ENCODE measurements around the gene MYCBP. TPM values are rescaled to one million over a fixed set of nuclear protein-coding genes. Genes with fewer than 3 reads are reported as not detected.
"Not testable (repeated sequence)": the region's sequence is repeated elsewhere in the genome, so short reads cannot be mapped to it uniquely, and the experiment has no call there.

The MYCBP gene
- total RNA-seq, 1 donor from 2014 or later, result 15.8 TPM

DNA sequence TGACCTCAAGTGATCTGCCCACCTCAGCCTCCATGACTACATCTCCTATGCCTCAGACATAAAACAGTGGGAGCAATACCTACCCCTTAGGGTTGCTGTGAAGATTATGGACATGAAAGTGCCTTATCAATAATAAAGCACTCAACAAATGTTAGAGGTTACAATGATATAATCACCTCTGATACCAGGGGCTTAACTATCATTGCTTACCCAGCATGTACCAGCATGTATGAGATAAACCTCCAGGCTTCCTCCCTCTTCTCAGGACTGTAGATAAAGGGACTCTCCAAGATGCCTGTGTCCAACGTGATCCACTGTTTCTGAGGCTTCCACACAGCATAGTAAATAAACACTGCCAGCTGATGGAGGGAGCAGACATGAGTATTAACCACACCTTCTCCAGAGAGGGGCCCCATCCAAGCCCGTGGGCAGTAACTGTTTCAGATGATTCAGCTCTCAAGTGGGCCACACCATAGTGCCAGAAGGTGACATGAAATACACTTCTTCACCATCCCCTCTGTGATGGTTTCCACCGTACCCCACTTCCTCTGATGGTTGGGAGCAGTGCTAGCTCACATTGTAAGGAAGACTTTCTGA lies 42.3 kb upstream of the MYCBP start:
- FAIRE-seq, result peak; percentile 86

DNA sequence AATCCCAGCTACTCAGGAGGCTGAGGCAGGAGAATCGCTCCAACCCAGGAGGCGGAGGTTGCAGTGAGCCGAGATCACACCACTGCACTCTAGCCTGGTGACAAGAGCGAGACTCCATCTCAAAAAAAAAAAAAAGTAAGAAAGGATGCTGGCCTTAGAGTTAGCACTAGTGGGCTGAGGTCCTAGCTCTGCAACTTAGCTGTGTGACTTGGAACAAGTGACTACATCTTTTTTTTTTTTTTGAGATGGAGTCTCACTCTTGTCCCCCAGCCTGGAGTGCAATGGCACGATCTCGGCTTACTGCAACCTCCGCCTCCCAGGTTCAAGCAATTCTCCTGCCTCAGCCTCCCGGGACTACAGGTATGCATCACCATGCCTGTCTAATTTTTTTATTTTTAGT lies 41.8 kb upstream of the MYCBP start:
- H3K27me3 ChIP-seq (ENCODE audit: control insufficient read depth, insufficient read depth, low read length), result not testable (repeated sequence)

More for the DNA sequence above, 42.3 kb upstream of the MYCBP start:
- H3K36me3 ChIP-seq (ENCODE audit: control insufficient read depth, insufficient read depth, low read length), result peaks cover 10% of the 10 kb centered on the region
- H3K27me3 ChIP-seq (ENCODE audit: control insufficient read depth, insufficient read depth, low read length), result no peaks in the 10 kb centered on the region
- peak; percentile 11 for DNase-seq (ENCODE audit: low read depth)
- TF ChIP-seq, protein P1, sequence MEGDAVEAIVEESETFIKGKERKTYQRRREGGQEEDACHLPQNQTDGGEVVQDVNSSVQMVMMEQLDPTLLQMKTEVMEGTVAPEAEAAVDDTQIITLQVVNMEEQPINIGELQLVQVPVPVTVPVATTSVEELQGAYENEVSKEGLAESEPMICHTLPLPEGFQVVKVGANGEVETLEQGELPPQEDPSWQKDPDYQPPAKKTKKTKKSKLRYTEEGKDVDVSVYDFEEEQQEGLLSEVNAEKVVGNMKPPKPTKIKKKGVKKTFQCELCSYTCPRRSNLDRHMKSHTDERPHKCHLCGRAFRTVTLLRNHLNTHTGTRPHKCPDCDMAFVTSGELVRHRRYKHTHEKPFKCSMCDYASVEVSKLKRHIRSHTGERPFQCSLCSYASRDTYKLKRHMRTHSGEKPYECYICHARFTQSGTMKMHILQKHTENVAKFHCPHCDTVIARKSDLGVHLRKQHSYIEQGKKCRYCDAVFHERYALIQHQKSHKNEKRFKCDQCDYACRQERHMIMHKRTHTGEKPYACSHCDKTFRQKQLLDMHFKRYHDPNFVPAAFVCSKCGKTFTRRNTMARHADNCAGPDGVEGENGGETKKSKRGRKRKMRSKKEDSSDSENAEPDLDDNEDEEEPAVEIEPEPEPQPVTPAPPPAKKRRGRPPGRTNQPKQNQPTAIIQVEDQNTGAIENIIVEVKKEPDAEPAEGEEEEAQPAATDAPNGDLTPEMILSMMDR (IDR thresholded peaks at IDR 0.05; ENCODE audit: insufficient read depth, low read length, severe bottlenecking), result no peak
- H3K4me3 ChIP-seq (ENCODE audit: low read depth, low read length), result no peak overlapping the region

DNA sequence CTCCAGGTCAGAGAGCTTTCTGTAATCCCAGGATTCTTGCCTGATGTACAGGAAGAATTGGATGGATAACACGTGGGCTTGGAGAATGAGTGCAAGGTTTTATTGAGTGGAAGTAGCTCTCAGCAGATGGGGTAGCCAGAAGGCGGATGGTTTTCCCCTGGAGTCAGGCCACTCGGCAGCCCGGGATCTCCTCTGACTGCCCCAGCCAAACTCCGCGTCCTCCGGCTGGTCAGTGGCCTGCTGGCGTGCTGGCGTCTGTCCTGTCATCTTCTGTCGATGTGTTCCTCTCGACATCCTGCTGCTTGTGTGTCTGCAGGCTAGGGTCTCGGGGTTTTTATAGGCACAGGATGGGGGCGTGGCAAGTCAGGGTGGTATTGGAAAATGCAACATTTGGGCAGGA lies 35.7 kb upstream of the MYCBP start:
- DNase-seq (ENCODE audit: low read depth) (no peak), FAIRE-seq (no peak)
- Histone ChIP-seq H3K27me3 (ENCODE audit: control insufficient read depth, insufficient read depth, low read length) (no peaks in the 10 kb centered on the region), H3K4me3 (ENCODE audit: low read depth, low read length) (no peak overlapping the region), H3K36me3 (ENCODE audit: control insufficient read depth, insufficient read depth, low read length) (peaks cover 4% of the 10 kb centered on the region)
- TF ChIP-seq, protein P1 (IDR thresholded peaks at IDR 0.05; ENCODE audit: insufficient read depth, low read length, severe bottlenecking), result no peak

More for the DNA sequence above, 41.8 kb upstream of the MYCBP start:
- not testable (repeated sequence) for DNase-seq (ENCODE audit: low read depth); FAIRE-seq; H3K36me3 ChIP-seq (ENCODE audit: control insufficient read depth, insufficient read depth, low read length); H3K4me3 ChIP-seq (ENCODE audit: low read depth, low read length)

DNA sequence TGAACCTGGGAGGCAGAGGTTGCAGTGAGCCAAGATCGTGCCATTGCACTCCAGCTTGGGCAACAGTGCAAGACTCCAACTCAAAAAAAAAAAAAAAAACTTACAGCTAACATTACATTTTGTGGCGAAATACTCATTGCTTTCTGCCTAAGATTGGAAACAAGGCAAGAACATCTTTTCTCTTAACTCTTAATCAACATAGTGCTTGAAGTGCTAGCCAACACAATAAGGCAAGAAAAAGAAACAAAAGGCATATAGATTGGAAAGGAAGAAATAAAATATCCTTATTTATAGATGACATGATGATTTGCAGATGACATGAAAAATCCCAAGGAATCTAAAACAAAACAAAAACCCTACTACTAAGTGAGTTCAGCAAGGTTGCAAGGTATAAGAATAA lies 32.8 kb upstream of the MYCBP start:
- TF ChIP-seq, protein P1 (IDR thresholded peaks at IDR 0.05; ENCODE audit: insufficient read depth, low read length, severe bottlenecking), result no peak
- FAIRE-seq (no peak), DNase-seq (ENCODE audit: low read depth) (no peak)
- Histone ChIP-seq H3K27me3 (ENCODE audit: control insufficient read depth, insufficient read depth, low read length) (no peaks in the 10 kb centered on the region), H3K36me3 (ENCODE audit: control insufficient read depth, insufficient read depth, low read length) (peaks cover 4% of the 10 kb centered on the region), H3K4me3 (ENCODE audit: low read depth, low read length) (no peak overlapping the region)

DNA sequence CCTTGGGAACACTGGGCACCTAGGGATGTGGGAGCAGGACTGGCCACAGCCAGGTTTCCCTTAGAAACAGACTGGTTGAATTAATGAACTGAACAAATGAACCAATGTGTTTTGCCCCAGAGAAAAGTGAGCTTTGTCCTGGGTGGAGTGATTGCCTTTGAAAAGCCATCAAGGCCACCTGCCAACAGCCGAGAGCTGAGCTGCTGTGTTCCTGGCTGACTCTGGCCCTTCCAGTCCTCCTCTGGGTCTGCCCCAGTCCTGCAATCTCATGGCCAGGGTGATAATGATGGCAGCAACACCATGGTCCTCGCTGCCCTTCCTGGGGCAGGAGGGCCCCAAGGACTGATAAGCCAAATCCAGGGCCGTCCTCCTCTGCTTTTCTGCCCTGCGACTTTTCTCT lies 26.4 kb upstream of the MYCBP start:
- DNase-seq (ENCODE audit: low read depth) (no peak), FAIRE-seq (no peak)
- Histone ChIP-seq H3K36me3 (ENCODE audit: control insufficient read depth, insufficient read depth, low read length) (peaks cover 1% of the 10 kb centered on the region), H3K27me3 (ENCODE audit: control insufficient read depth, insufficient read depth, low read length) (no peaks in the 10 kb centered on the region), H3K4me3 (ENCODE audit: low read depth, low read length) (no peak overlapping the region)
- TF ChIP-seq, protein P1 (IDR thresholded peaks at IDR 0.05; ENCODE audit: insufficient read depth, low read length, severe bottlenecking), result no peak

DNA sequence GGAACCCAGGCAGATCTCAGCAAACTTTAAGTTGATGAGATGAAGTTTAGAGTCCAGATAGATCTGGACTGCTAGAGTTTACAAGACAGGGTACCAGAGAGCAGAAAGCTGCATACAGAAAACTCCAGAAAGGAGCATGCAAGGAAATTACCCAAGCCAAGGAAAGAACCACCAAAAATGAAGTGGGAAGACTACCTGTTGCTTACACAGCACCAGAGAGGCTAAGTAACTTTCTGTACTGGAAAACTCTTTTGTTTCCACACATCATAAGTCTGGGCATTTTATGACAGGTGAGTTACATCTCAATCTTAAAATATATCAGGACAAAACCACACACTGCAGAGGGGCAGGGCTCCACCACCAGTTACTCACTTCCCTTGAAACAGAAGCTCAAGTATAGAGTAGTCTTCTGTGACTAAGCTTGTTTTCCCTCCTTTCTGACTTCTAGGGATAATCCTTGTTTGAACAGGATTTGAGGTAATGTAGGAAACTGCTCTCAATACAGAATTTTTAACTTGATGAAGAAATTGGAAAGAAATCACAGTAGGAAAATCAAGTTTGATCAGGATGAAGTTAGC lies 25.6 kb upstream of the MYCBP start:
- H3K4me3 ChIP-seq (ENCODE audit: low read depth, low read length), result no peak overlapping the region
- H3K36me3 ChIP-seq (ENCODE audit: control insufficient read depth, insufficient read depth, low read length), result peaks cover 1% of the 10 kb centered on the region
- H3K27me3 ChIP-seq (ENCODE audit: control insufficient read depth, insufficient read depth, low read length), result no peaks in the 10 kb centered on the region
- DNase-seq (ENCODE audit: low read depth) (peak; percentile 75), FAIRE-seq (no peak)
- TF ChIP-seq, protein P1 (IDR thresholded peaks at IDR 0.05; ENCODE audit: insufficient read depth, low read length, severe bottlenecking), result no peak
